Liver (tissue), 9 donors: Measurements from ENCODE around the gene LGR5. TPM values are rescaled to one million over a fixed set of nuclear protein-coding genes. Genes with fewer than 3 reads are reported as not detected.

Experiments
- DNase-seq: peaks from one replicate; pipeline ENCODE4 v3.0.0-alpha.2; 2017; ENCODE audit warnings: low spot score
- H3K27ac ChIP-seq, 2 donors: one replicate each; pipeline ENCODE4 v1.7.0; 2013; ENCODE audit warnings: inconsistent platforms in 2 of 2, low read length in 2 of 2, control low read depth in 1 of 2, low read depth in 1 of 2, mild to moderate bottlenecking in 1 of 2
- H3K27me3 ChIP-seq, 4 donors: one replicate each; pipeline versions ENCODE4 v1.6.1 to v1.7.0; 2013; ENCODE audit warnings: low read length in 3 of 4, inconsistent platforms in 1 of 4, mild to moderate bottlenecking in 1 of 4, moderate library complexity in 1 of 4; ENCODE audit not compliant: control insufficient read depth in 4 of 4, insufficient read depth in 4 of 4
- H3K36me3 ChIP-seq, 4 donors: one replicate each; pipeline versions ENCODE4 v1.6.1 to v1.7.0; 2013; ENCODE audit warnings: low read length in 3 of 4, mild to moderate bottlenecking in 3 of 4, low read depth in 1 of 4, moderate library complexity in 1 of 4; ENCODE audit not compliant: control insufficient read depth in 4 of 4, insufficient read depth in 3 of 4
- H3K4me1 ChIP-seq, 4 donors: one replicate each; pipeline versions ENCODE4 v1.6.1 to v1.7.0; 2013; ENCODE audit warnings: low read length in 3 of 4, mild to moderate bottlenecking in 3 of 4, moderate library complexity in 1 of 4; ENCODE audit not compliant: control insufficient read depth in 4 of 4, insufficient read depth in 4 of 4
- H3K4me3 ChIP-seq, 3 donors: one replicate each; pipeline versions ENCODE4 v1.6.1 to v1.7.0; 2013; ENCODE audit warnings: low read length in 3 of 3, control low read depth in 1 of 3, low read depth in 1 of 3, mild to moderate bottlenecking in 1 of 3
- H3K9ac ChIP-seq, 2 donors: one replicate each; pipeline ENCODE4 v1.7.0; 2013; ENCODE audit warnings: low read length in 2 of 2, mild to moderate bottlenecking in 2 of 2, moderate library complexity in 2 of 2, control low read depth in 1 of 2, low read depth in 1 of 2
- H3K9me3 ChIP-seq, 4 donors: one replicate each; pipeline versions ENCODE4 v1.6.1 to v1.7.0; 2013; ENCODE audit warnings: low read length in 3 of 4; ENCODE audit not compliant: control insufficient read depth in 4 of 4
- ATF3 ChIP-seq: IDR thresholded peaks from 2 replicates; pipeline ENCODE4 v1.6.1; 2016; ENCODE audit warnings: antibody characterized with exemption
- CTCF ChIP-seq: fragments of 150-350 bp; IDR thresholded peaks from 2 replicates; pipeline ENCODE4 v1.5.1; 2017; ENCODE audit warnings: improper control_type of control experiment, low read depth, low read length; ENCODE audit not compliant: missing input control
- EGR1 ChIP-seq, 2 donors: IDR thresholded peaks; 2 replicates each; pipeline ENCODE4 v1.6.1; 2016 to 2018; ENCODE audit warnings: antibody characterized with exemption in 2 of 2, low read depth in 2 of 2
- FOXA2 ChIP-seq: IDR thresholded peaks from 2 replicates; pipeline ENCODE4 v1.6.1; 2016; ENCODE audit warnings: antibody characterized with exemption
- GABPA ChIP-seq, 2 donors: IDR thresholded peaks in 1 of 2; conservative IDR thresholded peaks in 1 of 2; 2 replicates each; pipeline ENCODE4 v1.6.1; 2016; ENCODE audit warnings: antibody characterized with exemption in 2 of 2, mild to moderate bottlenecking in 1 of 2, moderate library complexity in 1 of 2
- HNF4A ChIP-seq, 2 donors: conservative IDR thresholded peaks; 2 replicates each; pipeline ENCODE4 v1.6.1; 2016; ENCODE audit warnings: antibody characterized with exemption in 2 of 2, mild to moderate bottlenecking in 2 of 2
- HNF4G ChIP-seq: IDR thresholded peaks from 2 replicates; pipeline ENCODE4 v1.6.1; 2016; ENCODE audit warnings: antibody characterized with exemption
- JUND ChIP-seq, 2 donors: IDR thresholded peaks; 2 replicates each; pipeline ENCODE4 v1.6.1; 2016; ENCODE audit warnings: antibody characterized with exemption in 2 of 2
- MAX ChIP-seq: IDR thresholded peaks from 2 replicates; pipeline ENCODE4 v1.6.1; 2016; ENCODE audit warnings: antibody characterized with exemption
- NR2F2 ChIP-seq: IDR thresholded peaks from 2 replicates; pipeline ENCODE4 v1.6.1; 2016; ENCODE audit warnings: antibody characterized with exemption
- REST ChIP-seq: IDR thresholded peaks from 2 replicates; pipeline ENCODE4 v1.6.1; 2016; ENCODE audit warnings: antibody characterized with exemption, mild to moderate bottlenecking
- RXRA ChIP-seq, 2 donors: IDR thresholded peaks; 2 replicates each; pipeline ENCODE4 v1.6.1; 2017 to 2018; ENCODE audit warnings: antibody characterized with exemption in 2 of 2, mild to moderate bottlenecking in 1 of 2
- SP1 ChIP-seq: IDR thresholded peaks from 2 replicates; pipeline ENCODE4 v1.6.1; 2018; ENCODE audit warnings: antibody characterized with exemption, mild to moderate bottlenecking
- YY1 ChIP-seq: IDR thresholded peaks from 2 replicates; pipeline ENCODE4 v1.6.1; 2016; ENCODE audit warnings: antibody characterized with exemption, mild to moderate bottlenecking
- ZBTB33 ChIP-seq: IDR thresholded peaks from 2 replicates; pipeline ENCODE4 v1.6.1; 2016; ENCODE audit warnings: antibody characterized with exemption
- WGBS: extraction: QIAGEN DNeasy Blood & Tissue Kit; methylation state at CpG from one replicate; pipeline ENCODE4 v1.1.7; 2013; 5-methylcytosine and 5-hydroxymethylcytosine counted together
- polyA plus RNA-seq, 2 donors: library from polyadenylated mRNA; stranded (reverse) in 1 of 2; unstranded in 1 of 2; fragments of 200-250 nt in 1 of 2; fragments of >200 nt in 1 of 2; fragmentation: Nextera tagmentation in 1 of 2; extraction: Ambion mirVana in 1 of 2; gene quantifications; one replicate each; pipeline versions ENCODE4 v1.2.1 to v1.2.3, GENCODE V29; 2013 to 2015
- total RNA-seq, 2 donors: library from RNA; depleted of rRNA; stranded (reverse); fragments of >200 nt; gene quantifications; one replicate each; pipeline ENCODE4 v1.2.3, GENCODE V29; 2014
- donor health status: healthy.
- donor health status: healthy.
- donor health status: healthy.
- donor health status: healthy.
- donor health status: healthy.

LGR5 gene
- total and polyA plus RNA-seq, 4 donors: 0.17 to 0.99 (median 0.82) TPM

GRCh38 chr12:71558445-71558844, 118.8 kb downstream of the LGR5 start:
- no peak for DNase-seq
- Histone ChIP-seq H3K27me3 (no peaks in the 10 kb centered on the region), H3K9ac (no peak overlapping the region), H3K36me3 (no peaks in the 10 kb centered on the region), H3K9me3 (no peaks in the 10 kb centered on the region), H3K4me3 (no peak overlapping the region), H3K27ac (no peak overlapping the region), H3K4me1 (peaks cover 0 to 1% (median under 1%) of the 10 kb centered on the region in 4 donors)
- WGBS: 91% methylated on average over 3 of the region's 3 CpGs
- no peak for TF ChIP-seq FOXA2
- no peak for TF ChIP-seq ATF3

- Histone ChIP-seq H3K27me3 (no peaks in the 10 kb centered on the region), H3K36me3 (no peaks in the 10 kb centered on the region), H3K9me3 (no peaks in the 10 kb centered on the region), H3K4me1 (no peaks in the 10 kb centered on the region), H3K4me3 (no peak overlapping the region), H3K9ac (no peak overlapping the region), H3K27ac (no peak overlapping the region)
- 81% methylated on average over 11 of the region's 11 CpGs for WGBS
- DNase-seq: no peak
- TF ChIP-seq MAX: no peak
- TF ChIP-seq SP1: no peak
- no peak for TF ChIP-seq HNF4G
- TF ChIP-seq RXRA (IDR thresholded peaks at IDR 0.05): no peak
- no peak for TF ChIP-seq EGR1 (IDR thresholded peaks at IDR 0.05; ENCODE audit: low read depth in 2 of 2)
Measured at GRCh38 chr12:71562676-71563595, 123.3 kb downstream of the LGR5 start.

GRCh38 chr12:71565535-71565934, 125.9 kb downstream of the LGR5 start:
- TF ChIP-seq NR2F2 (no peak), MAX (no peak), YY1 (no peak), REST (no peak), JUND (IDR thresholded peaks at IDR 0.05) (no peak), HNF4A (conservative IDR thresholded peaks at IDR 0.05) (no peak), EGR1 (IDR thresholded peaks at IDR 0.05; ENCODE audit: low read depth in 2 of 2) (no peak), GABPA (IDR thresholded peaks at IDR 0.05 in 1 of 2, conservative IDR thresholded peaks at IDR 0.05 in 1 of 2) (no peak), CTCF (no peak), FOXA2 (no peak), SP1 (no peak), ZBTB33 (no peak)
- H3K9ac ChIP-seq: no peak overlapping the region
- H3K4me1 ChIP-seq: no peaks in the 10 kb centered on the region
- no peak overlapping the region for H3K4me3 ChIP-seq
- H3K9me3 ChIP-seq: no peaks in the 10 kb centered on the region
- 69% methylated on average over 1 of the region's 1 CpG for WGBS
- H3K27ac ChIP-seq: no peak overlapping the region
- DNase-seq: no peak
- no peaks in the 10 kb centered on the region for H3K27me3 ChIP-seq
- H3K36me3 ChIP-seq: no peaks in the 10 kb centered on the region
